GM19193 (cell line): ENCODE data around the gene PCDH19.

ENCODE experiments used
- POLR2A ChIP-seq: IDR thresholded peaks from 4 replicates; pipeline ENCODE4 v1.6.1; 2011; ENCODE audit not compliant: insufficient read depth, insufficient read length; ENCODE audit errors: extremely low read depth

The PCDH19 gene, protein sequence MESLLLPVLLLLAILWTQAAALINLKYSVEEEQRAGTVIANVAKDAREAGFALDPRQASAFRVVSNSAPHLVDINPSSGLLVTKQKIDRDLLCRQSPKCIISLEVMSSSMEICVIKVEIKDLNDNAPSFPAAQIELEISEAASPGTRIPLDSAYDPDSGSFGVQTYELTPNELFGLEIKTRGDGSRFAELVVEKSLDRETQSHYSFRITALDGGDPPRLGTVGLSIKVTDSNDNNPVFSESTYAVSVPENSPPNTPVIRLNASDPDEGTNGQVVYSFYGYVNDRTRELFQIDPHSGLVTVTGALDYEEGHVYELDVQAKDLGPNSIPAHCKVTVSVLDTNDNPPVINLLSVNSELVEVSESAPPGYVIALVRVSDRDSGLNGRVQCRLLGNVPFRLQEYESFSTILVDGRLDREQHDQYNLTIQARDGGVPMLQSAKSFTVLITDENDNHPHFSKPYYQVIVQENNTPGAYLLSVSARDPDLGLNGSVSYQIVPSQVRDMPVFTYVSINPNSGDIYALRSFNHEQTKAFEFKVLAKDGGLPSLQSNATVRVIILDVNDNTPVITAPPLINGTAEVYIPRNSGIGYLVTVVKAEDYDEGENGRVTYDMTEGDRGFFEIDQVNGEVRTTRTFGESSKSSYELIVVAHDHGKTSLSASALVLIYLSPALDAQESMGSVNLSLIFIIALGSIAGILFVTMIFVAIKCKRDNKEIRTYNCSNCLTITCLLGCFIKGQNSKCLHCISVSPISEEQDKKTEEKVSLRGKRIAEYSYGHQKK (N-terminal part only)

DNA sequence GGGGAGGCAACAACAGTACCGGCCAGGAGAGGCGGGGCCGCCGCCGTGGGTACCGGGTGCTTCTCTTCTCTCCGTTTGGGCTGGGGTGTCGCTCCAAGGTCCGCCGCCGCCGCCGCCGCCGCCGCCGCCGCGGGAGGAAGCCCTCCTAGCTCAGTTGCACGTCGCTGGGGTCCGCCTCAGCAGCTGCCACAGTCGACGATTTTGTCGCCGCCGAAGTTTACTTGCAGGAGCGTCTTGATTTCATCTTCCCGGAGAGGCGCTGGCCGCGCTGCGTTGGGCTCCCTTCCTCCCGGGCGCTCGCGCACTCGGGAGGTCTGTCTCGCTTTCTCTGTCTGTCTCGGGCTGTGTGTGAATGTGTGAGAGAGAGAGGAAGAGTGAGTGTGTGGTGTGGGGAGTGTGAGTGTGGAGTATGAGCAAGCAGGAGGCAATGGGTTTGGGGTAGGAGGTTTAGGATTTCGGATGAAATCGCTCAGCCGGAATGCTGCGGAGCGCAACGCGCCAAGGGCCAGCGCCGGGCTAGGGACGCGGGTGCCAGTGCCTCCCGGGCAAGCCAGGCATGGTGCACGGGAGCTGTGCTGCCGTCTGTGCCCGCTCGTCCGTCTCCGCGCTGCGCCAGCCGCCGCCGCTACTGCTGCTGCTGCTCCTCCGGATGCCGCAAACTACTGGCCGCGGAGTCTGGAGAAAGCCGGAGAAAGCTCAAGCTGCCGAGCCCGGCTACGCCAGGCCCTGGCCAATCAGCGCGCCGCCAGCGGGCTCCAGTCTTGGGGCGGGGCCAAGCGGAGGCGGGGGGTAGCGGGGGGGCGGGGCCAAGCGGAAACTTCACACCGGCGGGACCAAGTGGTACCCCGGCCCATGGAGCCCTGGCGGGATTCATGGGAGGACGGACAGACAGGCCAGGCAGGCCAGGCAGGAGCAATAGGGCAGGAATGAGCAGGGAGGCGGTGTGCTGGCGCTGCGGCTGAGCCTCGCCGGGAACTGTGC is at the start of gene PCDH19:
TSS of gene PCDH19 (minus strand) at position 664 of the 981 bp plus-strand sequence. CDS start 1,676 bp downstream, outside the sequence.
- TF ChIP-seq POLR2A, result no peak

DNA sequence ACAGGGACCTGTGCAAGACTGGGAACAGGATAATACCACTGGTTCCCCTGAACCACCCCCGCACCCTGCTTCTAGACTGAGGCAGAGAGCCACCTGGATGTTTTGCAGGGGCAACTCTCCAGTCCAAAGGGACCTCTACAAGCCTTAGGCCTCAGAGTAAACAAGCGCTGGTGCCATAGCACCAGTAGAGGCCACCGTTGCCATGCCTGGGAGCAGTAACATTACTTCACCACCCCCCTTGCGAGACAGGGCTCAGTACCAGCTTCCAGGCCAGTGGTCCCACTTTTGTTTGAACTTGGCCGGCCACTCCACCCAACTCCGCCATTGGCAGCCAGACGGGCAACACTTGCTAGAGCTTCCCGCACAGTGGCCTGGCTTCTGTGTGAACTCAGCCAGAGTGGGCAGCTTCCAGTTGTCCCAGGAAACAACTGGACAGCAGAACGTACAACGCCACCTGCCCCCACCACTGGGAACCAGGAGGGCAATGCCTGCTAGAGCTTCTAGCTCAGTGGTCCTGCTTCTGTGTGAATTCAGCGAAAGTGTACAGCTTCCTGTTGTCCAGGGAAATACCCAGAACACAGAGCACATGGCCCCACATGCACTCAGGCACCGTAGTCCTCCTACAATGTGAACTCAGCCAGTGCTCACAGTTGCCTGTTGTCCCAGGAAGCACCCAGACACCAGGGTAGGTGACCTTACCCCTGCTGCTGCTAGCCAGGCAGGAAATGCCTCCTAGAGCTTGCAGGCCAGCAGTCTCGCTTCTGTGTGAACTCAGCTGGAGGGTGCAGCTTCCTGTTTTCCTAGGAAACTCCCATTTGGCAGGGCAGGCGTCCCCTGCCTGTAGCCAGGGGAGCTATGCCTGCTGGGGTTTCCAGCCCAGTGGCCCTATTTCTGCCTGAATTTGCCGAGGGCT is 39.9 kb upstream of the PCDH19 start:
- no peak for TF ChIP-seq POLR2A

DNA sequence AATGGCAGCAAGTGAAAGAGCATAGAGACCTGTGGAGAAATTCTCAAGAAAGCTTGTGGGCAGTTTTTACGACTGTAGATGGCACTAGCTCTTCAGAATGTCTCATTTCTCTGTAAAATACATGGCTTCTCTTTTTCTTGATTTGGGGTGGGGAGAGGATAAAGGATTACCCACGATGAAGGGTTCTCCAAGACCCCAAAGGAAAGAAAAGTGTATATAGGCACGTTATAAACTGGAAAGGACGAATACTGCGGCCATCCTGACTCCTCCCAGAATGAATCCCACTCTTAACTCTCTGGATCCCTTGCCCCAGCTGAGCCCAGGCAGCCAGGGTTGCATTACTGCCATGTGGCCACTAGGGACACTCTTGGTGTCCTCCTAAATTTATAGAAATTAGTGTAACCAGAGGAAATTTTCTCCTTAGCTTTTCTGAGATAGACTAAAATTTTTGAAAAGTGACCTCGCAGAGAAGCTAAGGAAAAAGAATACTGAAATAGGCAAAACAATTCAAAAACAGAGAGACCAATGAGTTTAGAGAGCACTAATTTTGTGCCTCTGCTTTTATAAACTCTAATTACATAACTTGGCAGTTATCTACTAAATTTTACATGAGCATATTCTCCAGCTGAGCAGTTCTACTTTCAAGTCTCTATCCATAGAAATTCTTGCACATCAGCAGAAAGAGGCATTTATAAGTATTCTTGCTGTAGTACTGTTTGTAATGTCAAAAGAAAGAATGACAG is 37.8 kb upstream of the PCDH19 start:
- no peak for TF ChIP-seq POLR2A

DNA sequence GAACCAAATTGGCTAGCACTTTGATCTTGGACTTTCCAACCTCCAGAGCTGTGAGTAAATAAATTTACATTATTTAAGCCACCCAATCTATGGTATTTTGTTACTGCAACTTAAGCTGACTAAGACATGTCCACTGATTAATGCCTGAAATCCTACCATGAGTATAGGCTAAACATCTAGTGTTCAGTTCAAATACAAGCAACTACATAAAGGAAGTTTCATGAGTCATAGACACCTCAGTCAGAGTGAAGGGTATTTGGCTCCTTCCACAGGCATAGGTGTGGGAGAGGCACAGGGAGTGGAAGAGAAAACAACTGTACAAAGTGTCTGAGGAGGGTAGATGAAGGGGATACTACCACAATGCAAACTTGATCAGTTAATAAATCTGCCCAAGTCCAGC is 35.5 kb upstream of the PCDH19 start:
- no peak for TF ChIP-seq POLR2A

DNA sequence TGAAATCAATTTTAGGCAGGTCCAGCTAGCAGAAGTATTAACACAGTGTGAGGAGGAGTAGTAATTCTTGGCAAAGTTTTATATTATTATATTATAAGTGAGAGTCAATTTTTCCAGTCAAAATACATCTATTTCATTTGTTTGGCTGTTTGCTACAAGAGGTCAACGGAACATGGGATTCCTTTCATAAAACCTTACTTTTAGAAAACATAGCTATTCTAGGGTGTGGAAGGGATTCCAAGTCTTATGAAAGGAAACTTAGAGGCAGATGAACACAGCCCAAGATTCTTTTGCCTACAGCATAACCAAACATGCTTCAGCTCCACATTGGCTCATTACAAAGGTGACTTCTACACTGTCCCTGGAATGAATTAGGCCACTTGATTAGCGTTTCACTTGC is 29.9 kb upstream of the PCDH19 start:
- TF ChIP-seq POLR2A, result no peak

DNA sequence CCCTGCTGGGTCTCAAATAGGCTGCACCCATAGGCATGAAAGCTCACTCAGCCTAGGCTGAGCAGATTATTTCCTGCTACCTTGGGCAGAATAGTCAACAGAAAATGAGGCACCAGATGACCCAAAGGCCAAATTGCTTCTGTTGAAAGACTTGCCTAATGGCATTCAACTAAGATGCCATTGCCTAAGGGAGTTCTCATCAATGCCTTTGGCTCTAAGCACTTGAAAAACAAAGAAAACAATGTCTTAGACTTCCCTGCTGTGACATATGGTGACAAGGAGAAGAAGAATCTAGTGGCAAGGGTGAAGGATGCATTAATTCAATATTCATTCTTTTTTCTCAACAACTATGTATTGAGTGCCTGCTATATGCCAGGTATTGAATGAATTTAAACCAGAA is 25.7 kb upstream of the PCDH19 start:
- TF ChIP-seq POLR2A, result no peak

DNA sequence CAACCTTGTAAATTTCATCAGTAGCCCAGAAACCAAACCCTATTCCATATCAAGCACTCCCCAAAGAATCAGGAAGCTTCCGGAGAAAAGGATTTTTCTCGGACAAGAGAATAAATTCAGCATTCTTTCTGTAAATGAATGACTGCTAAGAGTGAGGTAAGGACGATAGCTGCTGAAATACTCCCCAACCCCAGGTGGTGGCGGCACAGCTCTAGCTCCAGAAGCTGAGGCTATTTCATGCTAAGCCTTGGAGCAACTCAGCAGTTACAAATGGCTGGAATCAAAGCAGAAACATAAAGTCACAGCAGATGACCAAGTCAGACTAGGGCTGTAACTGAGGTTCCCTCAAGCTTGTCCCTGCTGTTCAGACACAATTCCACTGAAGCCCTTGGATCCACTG is 13.9 kb upstream of the PCDH19 start:
- no peak for TF ChIP-seq POLR2A

DNA sequence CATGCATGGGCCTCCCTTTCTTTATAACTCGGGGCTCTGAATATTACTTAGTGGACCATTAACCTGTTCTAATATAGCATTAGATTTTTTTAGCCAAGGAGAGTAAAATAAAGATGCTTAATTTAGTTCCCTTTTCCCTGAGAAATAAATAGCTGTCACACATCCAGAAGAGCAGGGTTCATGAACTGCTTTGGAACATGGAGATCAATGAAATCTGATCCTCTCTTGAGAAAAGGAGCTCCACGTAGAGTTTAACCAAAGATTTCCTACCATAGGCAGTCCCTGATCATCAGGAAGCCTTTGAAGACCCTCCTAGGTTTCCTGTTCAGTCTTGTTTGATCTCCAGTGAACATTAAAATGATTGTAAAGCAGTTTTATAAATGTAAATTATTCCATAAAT is 8.5 kb upstream of the PCDH19 start:
- no peak for TF ChIP-seq POLR2A

DNA sequence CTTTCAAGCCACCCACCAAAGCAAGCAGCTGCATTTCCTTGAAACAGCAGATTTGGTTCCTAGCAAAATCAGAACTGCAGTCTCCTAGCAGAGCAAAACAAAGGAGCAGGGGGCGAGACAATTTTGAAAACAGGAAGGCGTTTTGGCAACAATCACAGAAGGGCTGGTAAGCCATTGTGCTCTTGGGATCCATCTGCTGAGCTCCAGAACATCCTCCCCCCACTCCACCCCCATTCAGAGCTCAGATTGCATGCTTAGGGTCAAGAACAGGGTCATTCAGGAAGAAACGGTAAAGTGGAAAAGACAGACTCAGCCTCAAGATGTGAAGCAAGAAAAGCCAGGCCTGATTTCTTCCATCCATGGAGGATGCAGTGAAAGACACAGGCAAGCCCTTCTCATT is 7.6 kb upstream of the PCDH19 start:
- TF ChIP-seq POLR2A, result no peak

DNA sequence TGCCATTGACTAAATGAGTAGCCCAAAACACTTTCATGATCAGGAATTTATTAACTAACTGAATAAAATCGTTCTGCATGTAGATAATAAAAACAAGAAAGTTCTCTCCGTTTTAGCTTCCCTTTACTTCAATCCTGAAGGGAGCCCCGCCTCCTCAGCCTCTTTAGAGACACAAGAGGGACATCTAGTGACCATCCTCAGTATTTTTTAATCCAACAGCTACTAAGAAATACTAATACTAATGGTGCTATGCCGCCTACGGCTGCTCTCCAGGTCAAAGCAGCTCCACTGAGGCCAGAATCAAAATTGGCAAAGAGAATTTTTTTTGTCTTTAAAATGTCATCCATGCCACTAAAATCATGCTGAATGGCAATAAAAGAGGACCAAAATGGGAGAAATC is 3.2 kb upstream of the PCDH19 start:
- no peak for TF ChIP-seq POLR2A

DNA sequence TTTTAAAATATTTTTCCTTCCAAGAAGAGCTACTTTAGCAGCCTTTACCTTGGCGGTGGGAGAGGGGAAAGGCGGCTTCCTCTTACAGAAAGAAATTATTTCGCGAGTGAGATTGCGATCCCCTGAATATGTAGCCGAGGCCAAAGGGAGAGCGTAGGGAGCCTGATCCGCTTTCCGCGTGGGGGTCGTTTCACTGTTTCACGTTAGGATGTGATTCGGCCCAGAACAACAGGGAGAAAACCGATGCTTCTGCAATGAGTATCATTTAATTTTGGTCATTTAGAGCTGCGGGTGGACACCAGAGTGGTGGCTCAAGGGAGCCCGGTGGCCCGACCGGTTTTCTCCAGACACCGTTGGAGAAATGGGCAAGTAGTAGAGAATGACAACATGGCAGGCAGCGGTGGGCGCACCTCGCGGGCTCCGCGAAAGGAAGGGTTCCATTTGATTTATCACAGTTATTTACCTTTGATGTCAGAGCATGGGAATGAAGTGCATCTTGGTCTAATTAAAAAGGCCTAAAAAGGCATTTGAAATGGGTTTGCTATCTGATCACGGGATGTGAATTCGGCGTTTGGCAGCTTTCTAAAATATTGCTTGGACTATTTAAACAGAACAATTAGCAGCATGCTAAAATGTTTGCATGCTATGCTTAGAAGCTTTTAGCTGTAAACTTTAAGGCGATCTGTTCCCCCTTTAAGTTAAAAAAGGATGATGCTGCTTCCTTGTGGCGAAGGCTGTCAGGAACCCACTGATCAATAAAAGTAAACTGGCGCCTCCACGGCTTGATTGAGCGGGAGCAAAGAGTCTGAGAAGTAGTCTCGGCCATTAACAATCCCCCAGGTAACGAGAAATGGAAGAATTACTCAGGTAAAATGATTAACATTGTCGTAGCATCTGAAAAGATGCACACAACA is 2.0 kb upstream of the PCDH19 start:
- TF ChIP-seq POLR2A, result no peak
